Keratinocyte (primary cell): Measurements from ENCODE around the gene NCS1. TPM values are rescaled to one million over a fixed set of nuclear protein-coding genes. Genes with fewer than 3 reads are reported as not detected.

Experiments
- DNase-seq: peaks from one replicate; pipeline ENCODE4 v3.0.0-alpha.2; 2011; ENCODE audit warnings: low read depth, missing footprints, low spot score
- FAIRE-seq: peaks from 2 replicates; lab custom pipeline; 2011; peaks lifted over from hg19 to GRCh38; lab: Jason Lieb, UNC
- H2AFZ ChIP-seq: 2 replicates; pipeline ENCODE4 v1.6.0; 2012; ENCODE audit warnings: low read length, control low read depth, inconsistent platforms; ENCODE audit not compliant: control insufficient read depth
- H3K27ac ChIP-seq: 2 replicates; pipeline ENCODE4 v1.5.1; 2011; ENCODE audit warnings: low read length; ENCODE audit not compliant: control insufficient read depth, insufficient read depth
- H3K27me3 ChIP-seq: 3 replicates; pipeline ENCODE4 v1.6.0; 2011; ENCODE audit warnings: low read length; ENCODE audit not compliant: control insufficient read depth, insufficient read depth; ENCODE audit errors: extremely low read depth
- H3K36me3 ChIP-seq, 2 experiments: 2 replicates in 1 of 2; 3 replicates in 1 of 2; pipeline ENCODE4 v1.5.1; 2011; ENCODE audit warnings: low read length in 2 of 2, mild to moderate bottlenecking in 1 of 2; ENCODE audit not compliant: control insufficient read depth in 2 of 2, insufficient read depth in 2 of 2; ENCODE audit errors: extremely low read depth in 1 of 2
- H3K4me1 ChIP-seq: 3 replicates; pipeline ENCODE4 v1.5.1; 2011; ENCODE audit warnings: low read length; ENCODE audit not compliant: control insufficient read depth, insufficient read depth; ENCODE audit errors: extremely low read depth
- H3K4me2 ChIP-seq: 3 replicates; pipeline ENCODE4 v1.6.0; 2011; ENCODE audit warnings: low read depth, low read length; ENCODE audit not compliant: control insufficient read depth, insufficient read depth; ENCODE audit errors: extremely low read depth
- H3K4me3 ChIP-seq, 3 experiments: fragments of 200-600 bp in 1 of 3; sonication (generic) in 1 of 3; 2 replicates in 2 of 3; 3 replicates in 1 of 3; pipeline ENCODE4 v1.5.1; 2011 to 2016; ENCODE audit warnings: low read length in 3 of 3, mild to moderate bottlenecking in 3 of 3, control low read depth in 2 of 3, inconsistent platforms in 1 of 3, low read depth in 1 of 3, mixed read lengths in 1 of 3, mixed run types in 1 of 3, moderate library complexity in 1 of 3; ENCODE audit not compliant: control insufficient read depth in 2 of 3, insufficient read depth in 2 of 3; ENCODE audit errors: extremely low read depth in 1 of 3
- H3K79me2 ChIP-seq: 2 replicates; pipeline ENCODE4 v1.6.0; 2012; ENCODE audit warnings: low read length; ENCODE audit not compliant: control insufficient read depth, insufficient read depth
- H3K9ac ChIP-seq: 3 replicates; pipeline ENCODE4 v1.6.0; 2011; ENCODE audit warnings: low read length; ENCODE audit not compliant: control insufficient read depth, insufficient read depth; ENCODE audit errors: extremely low read depth
- H3K9me1 ChIP-seq: 3 replicates; pipeline ENCODE4 v1.6.0; 2011; ENCODE audit warnings: low read length; ENCODE audit not compliant: control insufficient read depth, insufficient read depth; ENCODE audit errors: extremely low read depth
- H3K9me3 ChIP-seq: 2 replicates; pipeline ENCODE4 v1.5.1; 2012; ENCODE audit warnings: low read depth, low read length; ENCODE audit not compliant: control insufficient read depth
- H4K20me1 ChIP-seq: 3 replicates; pipeline ENCODE4 v1.6.0; 2011; ENCODE audit warnings: low read length; ENCODE audit not compliant: control insufficient read depth, insufficient read depth; ENCODE audit errors: extremely low read depth
- CTCF ChIP-seq, 3 experiments: IDR thresholded peaks in 1 of 3; conservative IDR thresholded peaks in 1 of 3; optimal IDR thresholded peaks in 1 of 3; 2 replicates in 2 of 3; 3 replicates in 1 of 3; pipeline versions ENCODE3 to v1.5.1; 2011; ENCODE audit warnings: low read length in 3 of 3, mild to moderate bottlenecking in 3 of 3, moderate library complexity in 2 of 3, control low read depth in 1 of 3, inconsistent platforms in 1 of 3; ENCODE audit not compliant: insufficient read depth in 2 of 3; ENCODE audit errors: extremely low read depth in 1 of 3
- EZH2 ChIP-seq: IDR thresholded peaks from one replicate; pipeline ENCODE4 v1.6.1; 2012; ENCODE audit warnings: inconsistent platforms, mild to moderate bottlenecking, low read length, moderate library complexity
- dilution Hi-C: fragments of 300-500 bp; cut with MboI; formaldehyde crosslinking; loops from one replicate; pipeline ENCODE4 v1.7.0; 2020; ENCODE audit warnings: low sequenced_read_pairs; ENCODE audit not compliant: extremely low pct_ligation_motif_present
- polyA plus RNA-seq, 5 experiments: library from polyadenylated mRNA; depleted of rRNA in 3 of 5; stranded (reverse) in 3 of 5; stranded (forward) in 1 of 5; unstranded in 1 of 5; fragments of >200 nt; gene quantifications; 1 replicate in 1 of 5; 2 replicates in 3 of 5; 3 replicates in 1 of 5; pipeline versions ENCODE4 v1.2.1 to v1.2.3, GENCODE V29; 2011 to 2012; ENCODE audit warnings: missing spikeins in 2 of 5, low read depth in 1 of 5, low replicate concordance in 1 of 5

NCS1 gene
- polyA plus RNA-seq, 1 donor (not counting 4 experiments of a cell fraction or from before 2014, with no cell fraction given), result 49.1 TPM

- peaks cover 72% of the 10 kb centered on the region for H3K27me3 ChIP-seq
- TF ChIP-seq CTCF (optimal IDR thresholded peaks at IDR 0.05 in 1 of 3, IDR thresholded peaks at IDR 0.05 in 1 of 3, conservative IDR thresholded peaks at IDR 0.05 in 1 of 3; ENCODE audit: extremely low read depth in 1 of 3, insufficient read depth in 2 of 3, low read length in 3 of 3) (no peak), EZH2 (peak; percentile 81)
- H3K4me2 ChIP-seq, result no peak within 1 kb of the TSS
- no peaks in the 10 kb centered on the region for H3K36me3 ChIP-seq
- no peaks in the 10 kb centered on the region for H3K9me3 ChIP-seq
- no peak within 1 kb of the TSS for H3K4me3 ChIP-seq
- H2AFZ ChIP-seq, result no peak within 1 kb of the TSS
- DNase-seq (no peak), FAIRE-seq (no peak)
- H3K4me1 ChIP-seq, result no peaks in the 10 kb centered on the region
- no peak within 1 kb of the TSS for H3K27ac ChIP-seq
- dilution Hi-C loops, result no loop called here
- no peak within 1 kb of the TSS for H3K9ac ChIP-seq
- no peaks in the 10 kb centered on the region for H4K20me1 ChIP-seq
- H3K79me2 ChIP-seq, result no peaks in the 10 kb centered on the region
- no peaks in the 10 kb centered on the region for H3K9me1 ChIP-seq
Observed at GRCh38 chr9:130265431-130266235, 93.4 kb downstream of the NCS1 start, which contains the start of gene HMCN2. TSS of gene HMCN2 (plus strand) at chr9:130265760. CDS start at chr9:130265879, 119 bp downstream.

GRCh38 chr9:130266236-130267098 lies 94.3 kb downstream of the NCS1 start:
- DNase-seq (no peak), FAIRE-seq (no peak)
- no peaks in the 10 kb centered on the region for H3K9me3 ChIP-seq
- H3K27me3 ChIP-seq, result peaks cover 63% of the 10 kb centered on the region
- TF ChIP-seq CTCF (optimal IDR thresholded peaks at IDR 0.05 in 1 of 3, IDR thresholded peaks at IDR 0.05 in 1 of 3, conservative IDR thresholded peaks at IDR 0.05 in 1 of 3; ENCODE audit: extremely low read depth in 1 of 3, insufficient read depth in 2 of 3, low read length in 3 of 3) (no peak), EZH2 (peak; percentile 0)
- no peaks in the 10 kb centered on the region for H3K36me3 ChIP-seq
- no peak overlapping the region for H3K27ac ChIP-seq
- no peak overlapping the region for H3K4me2 ChIP-seq
- H2AFZ ChIP-seq, result no peak overlapping the region
- H3K79me2 ChIP-seq, result no peaks in the 10 kb centered on the region
- H4K20me1 ChIP-seq, result no peaks in the 10 kb centered on the region
- H3K9ac ChIP-seq, result no peak overlapping the region
- no peaks in the 10 kb centered on the region for H3K4me1 ChIP-seq
- dilution Hi-C loops, result no loop called here
- H3K9me1 ChIP-seq, result no peaks in the 10 kb centered on the region
- H3K4me3 ChIP-seq, result no peak overlapping the region
